ENCODE data around the gene ACIN1. TPM values are rescaled to one million over a fixed set of nuclear protein-coding genes. Genes with fewer than 3 reads are reported as not detected.

The ACIN1 gene, protein sequence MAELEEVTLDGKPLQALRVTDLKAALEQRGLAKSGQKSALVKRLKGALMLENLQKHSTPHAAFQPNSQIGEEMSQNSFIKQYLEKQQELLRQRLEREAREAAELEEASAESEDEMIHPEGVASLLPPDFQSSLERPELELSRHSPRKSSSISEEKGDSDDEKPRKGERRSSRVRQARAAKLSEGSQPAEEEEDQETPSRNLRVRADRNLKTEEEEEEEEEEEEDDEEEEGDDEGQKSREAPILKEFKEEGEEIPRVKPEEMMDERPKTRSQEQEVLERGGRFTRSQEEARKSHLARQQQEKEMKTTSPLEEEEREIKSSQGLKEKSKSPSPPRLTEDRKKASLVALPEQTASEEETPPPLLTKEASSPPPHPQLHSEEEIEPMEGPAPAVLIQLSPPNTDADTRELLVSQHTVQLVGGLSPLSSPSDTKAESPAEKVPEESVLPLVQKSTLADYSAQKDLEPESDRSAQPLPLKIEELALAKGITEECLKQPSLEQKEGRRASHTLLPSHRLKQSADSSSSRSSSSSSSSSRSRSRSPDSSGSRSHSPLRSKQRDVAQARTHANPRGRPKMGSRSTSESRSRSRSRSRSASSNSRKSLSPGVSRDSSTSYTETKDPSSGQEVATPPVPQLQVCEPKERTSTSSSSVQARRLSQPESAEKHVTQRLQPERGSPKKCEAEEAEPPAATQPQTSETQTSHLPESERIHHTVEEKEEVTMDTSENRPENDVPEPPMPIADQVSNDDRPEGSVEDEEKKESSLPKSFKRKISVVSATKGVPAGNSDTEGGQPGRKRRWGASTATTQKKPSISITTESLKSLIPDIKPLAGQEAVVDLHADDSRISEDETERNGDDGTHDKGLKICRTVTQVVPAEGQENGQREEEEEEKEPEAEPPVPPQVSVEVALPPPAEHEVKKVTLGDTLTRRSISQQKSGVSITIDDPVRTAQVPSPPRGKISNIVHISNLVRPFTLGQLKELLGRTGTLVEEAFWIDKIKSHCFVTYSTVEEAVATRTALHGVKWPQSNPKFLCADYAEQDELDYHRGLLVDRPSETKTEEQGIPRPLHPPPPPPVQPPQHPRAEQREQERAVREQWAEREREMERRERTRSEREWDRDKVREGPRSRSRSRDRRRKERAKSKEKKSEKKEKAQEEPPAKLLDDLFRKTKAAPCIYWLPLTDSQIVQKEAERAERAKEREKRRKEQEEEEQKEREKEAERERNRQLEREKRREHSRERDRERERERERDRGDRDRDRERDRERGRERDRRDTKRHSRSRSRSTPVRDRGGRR
- 100 to 1,000 TPM; 110 to 119 TPM for total RNA-seq
- long read RNA-seq, partial matches to known transcripts: 21 of 30 reads
- long read RNA-seq, other reads (novel, unspliced or antisense): 6 of 30 reads

GRCh38 chr14:23094666-23095195, at the start of gene ACIN1:
Gene ACIN1, minus strand, starts transcription at chr14:23095136. Its CDS starts 24 bp downstream, at chr14:23095112.
- ATAC-seq: peak; percentile 59
- intact Hi-C loops (cut with DNase I, micrococcal nuclease): no loop called here

GRCh38 chr14:23143911-23144310, 49.0 kb upstream of the ACIN1 start:
- ATAC-seq (no peak), DNase-seq (no peak)
- intact Hi-C loops (cut with DNase I, micrococcal nuclease): no loop called here

More at GRCh38 chr14:23094666-23095195, at the start of gene ACIN1:
- peak; percentile 76 to 79 for DNase-seq

DNA sequence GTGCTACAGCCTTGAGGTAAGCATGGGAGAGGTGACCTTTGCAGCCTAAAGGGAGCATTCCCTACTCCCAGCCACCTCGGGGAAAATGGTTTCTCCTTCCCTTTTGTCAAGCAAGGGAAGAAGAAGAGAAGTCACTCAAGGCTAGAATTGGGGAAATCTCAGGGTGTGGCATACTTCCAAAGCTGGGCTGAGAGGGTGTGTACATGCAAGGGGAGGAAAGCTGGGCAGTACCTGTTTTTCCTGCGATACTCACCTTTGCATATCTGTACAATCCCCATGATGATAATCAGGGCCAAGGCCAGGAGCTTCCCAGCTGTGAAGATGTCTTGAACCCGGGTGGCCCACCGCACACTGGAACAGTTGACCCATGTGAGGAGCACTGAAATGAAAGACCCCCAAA, 47.9 kb upstream of the ACIN1 start:
- DNase-seq (no peak), ATAC-seq (no peak)
- intact Hi-C loops (cut with DNase I, micrococcal nuclease): no loop called here

DNA sequence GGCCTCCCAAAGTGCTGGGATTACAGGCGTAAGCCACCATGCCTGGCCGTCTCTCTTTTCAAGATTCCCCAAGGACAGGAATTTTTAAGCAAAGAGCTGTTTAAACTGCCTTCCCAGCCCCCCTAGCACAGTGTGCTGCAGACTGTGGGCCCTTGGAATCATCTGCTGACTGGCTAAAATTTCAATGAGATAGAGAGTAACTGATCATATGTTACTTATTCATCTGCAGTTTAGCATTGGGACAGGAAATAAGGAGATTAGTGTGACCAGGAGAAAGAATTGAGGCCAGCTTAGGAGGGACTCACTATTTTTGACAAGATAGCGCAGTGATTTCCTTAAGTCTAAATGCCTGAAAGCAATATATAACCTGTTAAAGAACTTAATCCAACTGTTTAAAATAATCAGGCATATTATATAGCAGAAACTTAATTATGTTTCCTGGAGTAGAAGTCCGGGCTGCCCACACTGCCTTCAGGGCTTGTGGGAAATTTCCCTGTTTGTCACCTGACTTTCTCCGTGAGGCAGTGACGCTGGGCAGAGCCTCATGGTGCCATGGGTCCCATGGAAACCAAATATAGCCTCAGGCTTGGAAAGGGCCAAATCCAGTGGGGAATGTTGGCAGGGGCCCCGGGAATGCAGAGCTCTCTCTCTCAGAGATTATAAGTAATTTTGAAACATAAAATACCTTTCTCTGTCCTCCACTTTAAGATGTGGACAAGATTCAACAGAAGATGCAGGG, 46.9 kb upstream of the ACIN1 start:
- no peak for DNase-seq
- ATAC-seq: no peak
- intact Hi-C loops (cut with DNase I, micrococcal nuclease): no loop called here

DNA sequence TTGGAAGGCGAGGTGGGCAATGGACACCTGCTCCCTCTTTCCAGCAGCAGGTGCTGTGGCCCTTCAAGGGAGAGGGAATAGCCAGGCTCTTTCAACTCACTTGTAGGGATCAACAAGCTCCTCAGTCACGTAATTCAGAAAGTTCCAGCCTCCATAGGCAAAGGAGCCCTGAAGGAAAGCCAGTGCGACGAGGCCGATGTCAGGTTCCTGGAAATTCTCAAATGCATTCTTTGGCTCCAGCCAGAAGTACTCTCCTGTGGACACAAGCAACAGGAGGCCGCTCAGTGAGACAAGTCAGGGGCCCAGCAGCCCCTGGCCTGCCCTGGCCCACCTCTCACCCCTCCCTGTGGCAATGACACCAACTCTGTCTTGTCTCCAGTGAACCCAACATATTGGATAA, 45.4 kb upstream of the ACIN1 start:
- intact Hi-C loops (cut with DNase I, micrococcal nuclease): no loop called here
- no peak for ATAC-seq
- DNase-seq: no peak

GRCh38 chr14:23139874-23140273, 44.9 kb upstream of the ACIN1 start:
- intact Hi-C loops (cut with DNase I, micrococcal nuclease): no loop called here
- no peak for DNase-seq
- ATAC-seq: no peak

DNA sequence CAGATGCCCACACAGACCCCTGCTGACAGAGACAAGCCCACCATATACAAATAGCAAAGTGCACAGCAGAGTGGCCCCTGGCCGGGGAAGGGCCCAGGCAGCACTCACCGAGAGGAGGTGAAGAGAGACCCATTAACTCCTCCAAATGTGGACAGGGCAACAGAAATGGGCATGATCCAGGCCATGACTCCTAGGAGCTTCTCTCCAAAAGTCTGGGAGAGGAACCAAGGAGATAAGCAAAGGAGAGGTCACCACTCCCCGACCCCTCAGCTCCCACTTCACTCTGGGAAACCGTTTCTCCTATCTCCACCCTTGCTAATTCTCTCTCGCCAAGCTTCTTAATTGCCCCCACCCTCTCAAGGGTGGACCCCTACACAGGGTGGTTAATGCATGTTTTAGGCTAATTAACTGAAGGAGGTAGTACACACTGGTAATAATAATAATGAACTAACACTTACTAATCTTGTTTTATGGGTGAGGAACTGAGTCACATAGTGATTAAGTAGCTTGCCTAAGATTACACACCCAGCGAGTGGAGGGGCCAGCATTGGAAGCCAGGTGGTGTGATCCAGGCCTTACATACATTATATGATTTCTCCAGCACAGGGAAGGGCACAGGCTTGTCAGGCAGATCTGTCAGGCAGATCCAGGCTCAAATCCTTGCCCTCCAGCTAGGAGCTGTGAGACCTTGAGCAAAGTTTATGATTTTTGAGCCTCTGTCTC, 43.0 kb upstream of the ACIN1 start:
- no peak for ATAC-seq
- intact Hi-C loops (cut with DNase I, micrococcal nuclease): no loop called here
- no peak for DNase-seq

DNA sequence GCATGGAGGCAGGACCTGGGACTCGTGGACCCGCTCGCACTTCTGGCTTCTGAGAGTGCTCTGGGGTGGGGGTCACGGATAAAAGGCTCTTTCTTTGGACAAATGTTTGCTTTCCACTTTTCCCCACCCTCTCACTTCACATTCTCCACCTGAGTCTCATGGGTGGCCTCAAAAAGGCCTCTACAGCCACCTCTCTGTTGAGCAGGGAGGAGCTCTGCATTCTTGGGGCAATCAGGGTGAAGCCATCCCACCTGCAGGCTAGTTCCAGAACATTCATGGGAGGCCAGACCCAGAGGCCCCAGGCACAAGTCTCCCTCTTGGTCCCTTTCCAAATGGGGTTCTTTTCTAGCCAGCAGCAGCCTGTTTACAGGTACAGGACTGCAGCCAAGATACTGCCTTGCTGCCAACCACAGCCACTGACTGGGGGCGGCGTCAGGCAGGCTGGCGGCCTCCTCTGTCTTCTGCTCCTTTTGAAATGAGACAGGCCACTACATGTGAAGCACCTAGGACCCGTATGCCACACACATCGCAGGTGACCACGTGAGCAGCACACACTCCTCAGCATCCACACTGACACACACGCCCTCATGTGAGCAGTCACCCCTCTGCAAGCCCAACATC, 42.4 kb upstream of the ACIN1 start:
- DNase-seq: no peak
- intact Hi-C loops (cut with DNase I, micrococcal nuclease): no loop called here
- ATAC-seq: no peak

GRCh38 chr14:23136566-23137133, 41.7 kb upstream of the ACIN1 start:
- DNase-seq (no peak), ATAC-seq (no peak)
- intact Hi-C loops (cut with DNase I, micrococcal nuclease): no loop called here

DNA sequence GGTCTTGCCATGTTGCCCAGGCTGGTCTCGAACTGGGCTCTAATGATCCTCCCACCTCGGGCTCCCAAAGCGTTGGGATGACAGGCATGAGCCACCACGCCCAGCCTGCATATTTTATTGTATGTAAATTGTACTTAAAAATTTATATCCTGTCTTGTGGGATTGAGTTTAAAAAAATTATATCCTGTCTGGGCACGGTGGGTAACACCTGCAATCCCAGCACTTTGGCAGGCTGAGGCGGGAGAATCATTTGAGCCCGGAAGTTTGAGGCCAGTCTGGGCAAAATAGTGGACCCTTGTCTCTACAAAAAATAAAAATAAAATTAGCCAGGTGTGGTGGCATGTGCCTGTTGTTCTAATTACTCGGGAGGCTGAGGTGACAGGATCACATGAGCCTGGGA, 38.0 kb upstream of the ACIN1 start:
- intact Hi-C loops (cut with DNase I, micrococcal nuclease): no loop called here
- ATAC-seq: no peak
- no peak for DNase-seq

- ATAC-seq (no peak), DNase-seq (no peak)
- intact Hi-C loops (cut with DNase I, micrococcal nuclease): no loop called here
Measured at GRCh38 chr14:23131482-23131881, 36.5 kb upstream of the ACIN1 start.

GRCh38 chr14:23130871-23131270, 35.9 kb upstream of the ACIN1 start:
- no peak for DNase-seq
- intact Hi-C loops (cut with DNase I, micrococcal nuclease): no loop called here
- ATAC-seq: no peak

- no peak for DNase-seq
- ATAC-seq: no peak
- intact Hi-C loops (cut with DNase I, micrococcal nuclease): no loop called here
Measured at GRCh38 chr14:23129759-23130316, 34.9 kb upstream of the ACIN1 start.

DNA sequence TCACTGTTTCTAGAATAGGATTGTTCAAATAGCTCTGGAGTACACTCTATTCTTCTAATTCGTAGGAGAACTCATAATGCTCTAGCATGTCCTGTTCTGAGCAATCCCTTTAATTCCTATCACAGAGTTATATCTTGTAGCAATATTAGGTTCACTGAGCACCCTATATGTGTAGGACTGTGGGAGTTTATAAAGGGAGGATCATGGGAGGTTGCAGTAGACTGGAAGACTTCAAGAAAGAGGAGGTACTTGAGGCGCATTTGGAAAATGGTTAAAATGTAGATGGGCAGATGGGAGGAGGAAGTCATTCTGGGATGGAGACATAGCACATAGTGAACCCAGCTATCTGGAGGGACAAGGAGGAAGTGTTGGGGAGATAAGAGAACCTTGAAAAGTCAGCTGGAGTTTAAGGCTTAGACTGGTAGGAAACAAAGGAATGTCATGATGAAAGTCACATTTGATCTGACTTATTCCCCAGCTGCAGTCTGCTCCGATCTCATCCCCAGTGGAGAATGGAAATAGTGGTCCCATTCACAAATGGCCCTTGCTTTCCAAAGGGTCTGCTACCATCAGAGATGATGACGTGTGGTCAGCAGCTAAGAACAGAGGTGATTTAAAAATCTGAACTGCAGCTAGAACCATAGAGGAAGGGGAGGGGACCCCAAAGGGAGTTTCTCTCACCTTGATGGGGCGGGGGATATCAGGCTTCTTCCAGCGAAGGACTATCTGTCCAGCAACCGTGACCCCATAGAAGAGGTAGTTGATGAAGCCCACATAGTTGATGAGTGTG, 34.2 kb upstream of the ACIN1 start:
- intact Hi-C loops (cut with DNase I, micrococcal nuclease): no loop called here
- ATAC-seq (no peak), DNase-seq (no peak)

- intact Hi-C loops (cut with DNase I, micrococcal nuclease): no loop called here
- ATAC-seq: no peak
- no peak for DNase-seq
Measured at GRCh38 chr14:23127861-23128260, 32.9 kb upstream of the ACIN1 start.

Data from left colon (tissue), 2 donors.